K562 (cell line): ENCODE measurements around the gene NMRK2. TPM values are rescaled to one million over a fixed set of nuclear protein-coding genes. Genes with fewer than 3 reads are reported as not detected.

Experiments
- ATAC-seq: fragments of 200-7000 bp; cut with Tn5 transposase; 3 replicates; pipeline ENCODE4 v1.9.1; 2020; ENCODE audit warnings: moderate library complexity
- BruUV-seq: library from RNA; stranded (reverse); fragments of 400-500 nt; replicated peaks from 2 replicates; lab custom pipeline; 2021; lab: Mats Ljungman, UMichigan
- CTCF ChIA-PET: fragments of 300-600 bp; formaldehyde crosslinking; extraction: SDS; loops from one replicate; lab custom pipeline; 2021; ENCODE audit warnings: low intra/inter-chr PET ratio; lab: Yijun Ruan, JAX
- POLR2A ChIA-PET: fragments of 300-600, 350-650 bp; sonication (Branson Sonifier 250); formaldehyde crosslinking; extraction: SDS; loops from one replicate; lab custom pipeline; 2021; ENCODE audit warnings: antibody characterized with exemption, inconsistent platforms; lab: Yijun Ruan, JAX
- DNase-seq, 4 experiments: peaks; one replicate each; pipeline versions ENCODE4 v3.0.0 to v3.0.0-alpha.2; 2011 to 2018; ENCODE audit warnings: low spot score in 3 of 4, mixed read lengths in 3 of 4; ENCODE audit errors: extremely low read depth in 1 of 4
- FAIRE-seq: peaks from 2 replicates; lab custom pipeline; 2011; peaks lifted over from hg19 to GRCh38; lab: Jason Lieb, UNC
- H2AFZ ChIP-seq: 2 replicates; pipeline ENCODE4 v1.6.0; 2011; ENCODE audit warnings: low read depth, low read length, control low read depth, inconsistent platforms
- H3K27ac ChIP-seq: fragments of 200-600 bp; 3 replicates; pipeline ENCODE4 v1.8.0; 2011; ENCODE audit warnings: low read depth, mild to moderate bottlenecking, control low read depth, inconsistent platforms, low read length, moderate library complexity, mixed read lengths; ENCODE audit errors: extremely low read depth
- H3K27me3 ChIP-seq, 2 experiments: fragments of 300-600 bp in 1 of 2; 2 replicates in 1 of 2; 3 replicates in 1 of 2; pipeline versions ENCODE4 v1.6.0 to v1.8.0; 2011; ENCODE audit warnings: inconsistent platforms in 2 of 2, low read length in 2 of 2, mild to moderate bottlenecking in 1 of 2, mixed read lengths in 1 of 2, moderate library complexity in 1 of 2; ENCODE audit not compliant: control insufficient read depth in 2 of 2, insufficient read depth in 2 of 2
- H3K36me3 ChIP-seq: fragments of 300-600 bp; 3 replicates; pipeline ENCODE4 v1.8.0; 2011; ENCODE audit warnings: mild to moderate bottlenecking, low read length, inconsistent platforms; ENCODE audit not compliant: control insufficient read depth, insufficient read depth
- H3K4me1 ChIP-seq, 2 experiments: fragments of 200-600 bp in 1 of 2; replicated peaks in 1 of 2; 2 replicates in 1 of 2; 3 replicates in 1 of 2; pipeline versions ENCODE4 v1.5.1 to v1.8.0; 2011; ENCODE audit warnings: inconsistent platforms in 2 of 2, low read length in 2 of 2, mild to moderate bottlenecking in 1 of 2, mixed read lengths in 1 of 2, moderate library complexity in 1 of 2; ENCODE audit not compliant: control insufficient read depth in 2 of 2, insufficient read depth in 2 of 2
- H3K4me2 ChIP-seq: 2 replicates; pipeline ENCODE4 v1.6.1; 2011; ENCODE audit warnings: low read length, control low read depth, inconsistent platforms, mixed read lengths; ENCODE audit not compliant: insufficient read depth
- H3K4me3 ChIP-seq: fragments of 200-600 bp; sonication (generic), shearing (Covaris generic); 2 replicates; pipeline ENCODE4 v1.5.1; 2016; ENCODE audit warnings: control low read depth, inconsistent platforms
- H3K79me2 ChIP-seq: fragments of 200-600 bp; 3 replicates; pipeline ENCODE4 v1.8.0; 2011; ENCODE audit warnings: low read length, inconsistent platforms; ENCODE audit not compliant: control insufficient read depth, insufficient read depth
- H3K9ac ChIP-seq, 2 experiments: 2 replicates each; pipeline versions ENCODE4 v1.6.0 to v1.6.1; 2011; ENCODE audit warnings: low read depth in 2 of 2, low read length in 2 of 2, control low read depth in 1 of 2, inconsistent platforms in 1 of 2, mild to moderate bottlenecking in 1 of 2, mixed read lengths in 1 of 2; ENCODE audit not compliant: insufficient read depth in 1 of 2
- H3K9me1 ChIP-seq: one replicate; pipeline ENCODE4 v1.6.0; 2011; ENCODE audit warnings: inconsistent platforms, mild to moderate bottlenecking, low read length, moderate library complexity; ENCODE audit not compliant: control insufficient read depth, insufficient read depth
- H3K9me3 ChIP-seq: replicated peaks from 2 replicates; pipeline ENCODE4 v1.5.1; 2011; ENCODE audit warnings: low read depth, low read length, inconsistent platforms; ENCODE audit not compliant: control insufficient read depth, insufficient read depth
- H4K20me1 ChIP-seq: replicated peaks from 2 replicates; pipeline ENCODE4 v1.6.1; 2011; ENCODE audit warnings: low read length, inconsistent platforms, mixed read lengths; ENCODE audit not compliant: control insufficient read depth, insufficient read depth
- CCAR2 ChIP-seq: fragments of 200-400 bp; formaldehyde crosslinking; IDR thresholded peaks from 2 replicates; pipeline ENCODE4 v1.6.1; 2017; ENCODE audit warnings: mild to moderate bottlenecking, low read depth, low read length
- DDX20 ChIP-seq: fragments of 450-650 bp; IDR thresholded peaks from 2 replicates; pipeline ENCODE4 v1.6.1; 2016; ENCODE audit warnings: missing genetic modification characterization, low read depth, mild to moderate bottlenecking, missing compliant biosample characterization, moderate library complexity
- IFI16 ChIP-seq: fragments of 250-450 bp; sonication (Bioruptor Pico); IDR thresholded peaks from 2 replicates; pipeline ENCODE4 v2.1.2; 2022; ENCODE audit warnings: mild to moderate bottlenecking, inconsistent platforms
- KLF6 ChIP-seq: fragments of 250-450 bp; sonication (Bioruptor Pico); IDR thresholded peaks from 2 replicates; pipeline ENCODE4 v1.4.0; 2020; ENCODE audit warnings: mild to moderate bottlenecking, moderate library complexity, borderline replicate concordance
- LEF1 ChIP-seq: fragments of 450-650 bp; IDR thresholded peaks from 2 replicates; pipeline ENCODE4 v1.6.1; 2016; ENCODE audit warnings: mild to moderate bottlenecking
- MYBL2 ChIP-seq, 2 experiments: fragments of 450-650 bp in 1 of 2; sonication (generic) in 1 of 2; formaldehyde crosslinking in 1 of 2; IDR thresholded peaks; 2 replicates each; pipeline versions ENCODE4 v1.6.1 to v1.8.1; 2017 to 2022; ENCODE audit warnings: borderline replicate concordance in 1 of 2, inconsistent platforms in 1 of 2, low read depth in 1 of 2, mild to moderate bottlenecking in 1 of 2, missing genetic modification reagents in 1 of 2, moderate library complexity in 1 of 2
- NR3C1 ChIP-seq: sonication (generic); formaldehyde crosslinking; IDR thresholded peaks from 2 replicates; pipeline ENCODE4 v1.8.1; 2022; ENCODE audit warnings: missing genetic modification reagents
- ZNF316 ChIP-seq: fragments of 450-650 bp; IDR thresholded peaks from 2 replicates; pipeline ENCODE4 v1.6.1; 2016
- ZNF395 ChIP-seq: fragments of 200-800 bp; sonication (Bioruptor generic); IDR thresholded peaks from 2 replicates; pipeline ENCODE4 v1.6.1; 2017; ENCODE audit warnings: missing genetic modification characterization, missing compliant biosample characterization
- ZNF785 ChIP-seq: fragments of 250-450 bp; sonication (Bioruptor Pico); IDR thresholded peaks from 2 replicates; pipeline ENCODE4 v1.4.0; 2020; ENCODE audit warnings: mild to moderate bottlenecking
- WGBS: fragments of 100-300 bp; shearing (Covaris generic); methylation state at CpG from one replicate; pipeline ENCODE4 v1.1.6; 2016; ENCODE audit warnings: low coverage, mixed read lengths; ENCODE audit not compliant: insufficient coverage; ENCODE audit errors: missing lambda C conversion rate; 5-methylcytosine and 5-hydroxymethylcytosine counted together
- in situ Hi-C: fragments of 300-500 bp; cut with MboI; formaldehyde crosslinking; loops from 4 replicates; pipeline ENCODE4 v1.15.0; 2018; ENCODE audit warnings: inconsistent platforms, mixed read lengths
- intact Hi-C: fragments of 100-400 bp; cut with micrococcal nuclease; formaldehyde crosslinking; loops from 2 replicates; pipeline ENCODE4 v1.14.2; 2022
- polyA plus RNA-seq, 8 experiments: library from polyadenylated mRNA; depleted of rRNA in 4 of 8; stranded (reverse) in 5 of 8; unstranded in 3 of 8; fragments of >200 nt; fragmentation: Nextera tagmentation in 2 of 8; fragmentation: Illumina TruSeq in 1 of 8; extraction: Ambion mirVana in 2 of 8; extraction: Trizol in 1 of 8; gene quantifications; 2 replicates each; pipeline versions ENCODE4 v1.2.1 to v1.2.3, GENCODE V29; 2011 to 2014; ENCODE audit warnings: inconsistent platforms in 1 of 8, missing spikeins in 1 of 8
- total RNA-seq, 7 experiments: library from RNA; depleted of rRNA in 6 of 7; stranded (reverse); fragments of >200 nt in 6 of 7; fragmentation: Illumina TruSeq in 2 of 7; extraction: Trizol in 2 of 7; gene quantifications; 2 replicates each; pipeline versions ENCODE4 v1.2.1 to v1.2.3, GENCODE V29; 2011 to 2021; ENCODE audit warnings: low replicate concordance in 1 of 7
- TF ChIP-seq, protein P1 (sequence below): fragments of 450-650 bp; IDR thresholded peaks from 2 replicates; pipeline ENCODE4 v1.6.1; 2016
- TF ChIP-seq, protein P2 (sequence below): fragments of 450-650 bp; IDR thresholded peaks from 2 replicates; pipeline ENCODE4 v1.6.1; 2018; ENCODE audit warnings: mild to moderate bottlenecking, low read depth; ENCODE audit not compliant: partially characterized antibody
- TF ChIP-seq, protein P3 (sequence below): fragments of 450-650 bp; formaldehyde crosslinking; IDR thresholded peaks from 2 replicates; pipeline ENCODE4 v1.4.0; 2020; ENCODE audit warnings: mild to moderate bottlenecking

Gene NMRK2
- total and polyA plus RNA-seq, 9 of the 15 experiments (the other 6 are each of a cell fraction or from before 2014, with no cell fraction given), result not detected

DNA sequence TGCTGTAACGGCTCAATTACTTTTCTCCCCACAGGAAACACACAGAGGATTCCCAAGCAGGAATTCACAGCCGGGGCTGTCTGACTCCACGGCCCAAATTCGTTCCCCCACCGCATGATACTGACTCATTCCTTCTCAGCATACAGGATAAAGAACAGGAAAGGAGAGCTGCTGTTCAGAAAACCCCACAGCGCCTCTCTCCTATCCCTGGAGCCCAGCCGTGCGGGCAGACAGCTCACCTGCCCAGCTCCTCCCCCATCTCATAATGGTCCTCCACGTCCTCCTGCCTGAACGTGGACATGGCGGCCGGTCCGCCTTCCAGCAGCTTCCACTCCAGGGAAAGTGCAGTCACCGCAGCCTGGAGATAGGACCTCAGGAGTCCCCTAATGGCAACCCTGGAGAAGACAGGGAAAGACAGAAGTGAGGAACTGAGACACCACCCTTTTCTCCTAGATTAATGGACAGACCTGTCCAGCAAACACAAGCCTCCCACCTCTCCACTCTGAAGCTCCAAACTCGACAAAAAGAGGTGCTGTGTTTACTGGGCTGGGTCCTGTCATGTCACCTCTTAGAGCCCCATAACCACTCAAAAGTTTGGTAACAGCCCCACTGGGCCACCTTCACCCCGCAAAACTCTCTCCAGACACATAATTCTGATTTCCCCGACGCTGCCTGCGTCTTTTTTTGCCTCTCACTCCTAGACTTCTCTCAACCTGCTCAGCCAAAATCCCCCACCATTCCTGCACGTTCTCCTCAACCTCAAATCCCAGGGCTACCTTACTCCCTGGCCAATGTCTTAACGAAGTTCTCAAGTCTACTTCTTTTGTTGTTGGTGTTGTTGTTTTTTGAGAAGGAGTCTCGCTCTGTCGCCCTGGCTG, 36.8 kb downstream of the NMRK2 start (continued):
- TF ChIP-seq, protein P1, sequence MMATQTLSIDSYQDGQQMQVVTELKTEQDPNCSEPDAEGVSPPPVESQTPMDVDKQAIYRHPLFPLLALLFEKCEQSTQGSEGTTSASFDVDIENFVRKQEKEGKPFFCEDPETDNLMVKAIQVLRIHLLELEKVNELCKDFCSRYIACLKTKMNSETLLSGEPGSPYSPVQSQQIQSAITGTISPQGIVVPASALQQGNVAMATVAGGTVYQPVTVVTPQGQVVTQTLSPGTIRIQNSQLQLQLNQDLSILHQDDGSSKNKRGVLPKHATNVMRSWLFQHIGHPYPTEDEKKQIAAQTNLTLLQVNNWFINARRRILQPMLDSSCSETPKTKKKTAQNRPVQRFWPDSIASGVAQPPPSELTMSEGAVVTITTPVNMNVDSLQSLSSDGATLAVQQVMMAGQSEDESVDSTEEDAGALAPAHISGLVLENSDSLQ, result 0 out of 2 replicates have a peak, but pooled peaks have one; percentile 25
- TF ChIP-seq ZNF316 (no peak), ZNF785 (CRISPR knock-in tag) (no peak), IFI16 (no peak)
- TF ChIP-seq, protein P2, sequence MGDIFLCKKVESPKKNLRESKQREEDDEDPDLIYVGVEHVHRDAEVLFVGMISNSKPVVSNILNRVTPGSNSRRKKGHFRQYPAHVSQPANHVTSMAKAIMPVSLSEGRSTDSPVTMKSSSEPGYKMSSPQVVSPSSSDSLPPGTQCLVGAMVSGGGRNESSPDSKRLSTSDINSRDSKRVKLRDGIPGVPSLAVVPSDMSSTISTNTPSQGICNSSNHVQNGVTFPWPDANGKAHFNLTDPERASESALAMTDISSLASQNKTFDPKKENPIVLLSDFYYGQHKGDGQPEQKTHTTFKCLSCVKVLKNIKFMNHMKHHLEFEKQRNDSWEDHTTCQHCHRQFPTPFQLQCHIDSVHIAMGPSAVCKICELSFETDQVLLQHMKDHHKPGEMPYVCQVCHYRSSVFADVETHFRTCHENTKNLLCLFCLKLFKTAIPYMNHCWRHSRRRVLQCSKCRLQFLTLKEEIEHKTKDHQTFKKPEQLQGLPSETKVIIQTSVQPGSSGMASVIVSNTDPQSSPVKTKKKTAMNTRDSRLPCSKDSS, result no peak

DNA sequence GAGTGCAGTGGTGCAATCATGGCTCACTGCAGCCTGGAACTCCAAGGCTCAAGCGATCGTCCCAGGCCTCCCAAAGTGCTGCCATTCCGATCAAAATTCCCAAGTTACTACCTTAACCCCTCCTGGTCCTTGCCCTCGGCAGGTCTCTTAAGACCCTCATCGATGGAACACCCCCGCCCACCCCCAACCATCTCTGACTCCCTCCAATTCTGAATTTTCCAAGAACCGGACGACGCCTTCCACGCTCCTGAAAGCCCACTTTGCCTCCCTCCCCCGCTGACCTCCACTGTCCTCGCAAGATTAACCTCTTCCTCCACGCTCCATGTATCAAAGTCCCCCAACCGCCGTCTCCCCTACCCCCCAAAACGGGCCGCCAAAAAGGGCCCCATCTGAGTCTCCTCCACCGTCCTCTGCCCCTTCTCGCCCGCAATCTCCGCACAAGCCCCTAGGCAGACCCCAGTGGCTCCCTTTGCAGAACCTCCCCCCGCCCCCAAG, 37.5 kb downstream of the NMRK2 start:
- CTCF ChIA-PET, result interaction anchor here (1.3 to 1.4 kb wide), 2 partner anchors 14 to 118 kb away, joined by 3 read pairs; no protein-coding TSS in a partner anchor
- ATAC-seq (no peak), DNase-seq (no peak), FAIRE-seq (no peak)
- Histone ChIP-seq H3K36me3 (peaks cover 44% of the 10 kb centered on the region; the same call in 2 of the 3 replicates), H2AFZ (peak overlapping the region; percentile 69; the same call in 1 of the 2 replicates), H3K4me2 (peak overlapping the region; percentile 83), H3K9ac (peak overlapping the region; percentile 79 to 95), H3K27me3 (no peaks in the 10 kb centered on the region), H3K4me3 (peak overlapping the region; percentile 94), H3K4me1 (peaks cover 15 to 30% of the 10 kb centered on the region in 2 experiments), H4K20me1 (peaks cover 8% of the 10 kb centered on the region), H3K27ac (peak overlapping the region; percentile 76), H3K79me2 (peaks cover 37% of the 10 kb centered on the region), H3K9me1 (no peaks in the 10 kb centered on the region), H3K9me3 (no peaks in the 10 kb centered on the region)
- POLR2A ChIA-PET, result interaction anchor here (1.0 to 7.2 kb wide), 5 partner anchors 8 to 20 kb away, joined by 4 to 215 read pairs (median 9); partner anchors contain the start of gene EEF2
- no TSS peak for BruUV-seq
- intact Hi-C loops (loop anchor here (2.0 kb wide), 1 partner anchor 36 kb away; the partner anchor contains the start of gene PIAS4), in situ Hi-C loops (no loop called here)
- 2% methylated on average over 19 of the region's 22 CpGs for WGBS
- no peak for TF ChIP-seq ZNF395
- no peak for TF ChIP-seq DDX20 (tag)
- TF ChIP-seq CCAR2, result no peak
- TF ChIP-seq ZNF316, result no peak
- no peak for TF ChIP-seq KLF6 (CRISPR knock-in tag)
- TF ChIP-seq NR3C1 (CRISPR knock-in tag), result no peak
- TF ChIP-seq, protein P3, sequence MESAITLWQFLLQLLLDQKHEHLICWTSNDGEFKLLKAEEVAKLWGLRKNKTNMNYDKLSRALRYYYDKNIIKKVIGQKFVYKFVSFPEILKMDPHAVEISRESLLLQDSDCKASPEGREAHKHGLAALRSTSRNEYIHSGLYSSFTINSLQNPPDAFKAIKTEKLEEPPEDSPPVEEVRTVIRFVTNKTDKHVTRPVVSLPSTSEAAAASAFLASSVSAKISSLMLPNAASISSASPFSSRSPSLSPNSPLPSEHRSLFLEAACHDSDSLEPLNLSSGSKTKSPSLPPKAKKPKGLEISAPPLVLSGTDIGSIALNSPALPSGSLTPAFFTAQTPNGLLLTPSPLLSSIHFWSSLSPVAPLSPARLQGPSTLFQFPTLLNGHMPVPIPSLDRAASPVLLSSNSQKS (CRISPR knock-in tag), result no peak
- no peak for TF ChIP-seq MYBL2 (IDR thresholded peaks at IDR 0.05; ENCODE audit: low read depth)
- TF ChIP-seq MYBL2 (CRISPR knock-in tag; IDR thresholded peaks at IDR 0.05; ENCODE audit: borderline replicate concordance), result no peak
- TF ChIP-seq LEF1, result no peak
